Smooth muscle cell of bladder (primary cell): Measurements from ENCODE around the gene KDM2A. TPM values are rescaled to one million over a fixed set of nuclear protein-coding genes. Genes with fewer than 3 reads are reported as not detected.

Source experiments
- total RNA-seq: library from RNA; depleted of rRNA; stranded (reverse); fragments of >200 nt; gene quantifications from 2 replicates; pipeline ENCODE4 v1.2.3, GENCODE V29; 2014

Gene KDM2A
- 29.3 and 39.8 TPM in 2 replicates for total RNA-seq

DNA sequence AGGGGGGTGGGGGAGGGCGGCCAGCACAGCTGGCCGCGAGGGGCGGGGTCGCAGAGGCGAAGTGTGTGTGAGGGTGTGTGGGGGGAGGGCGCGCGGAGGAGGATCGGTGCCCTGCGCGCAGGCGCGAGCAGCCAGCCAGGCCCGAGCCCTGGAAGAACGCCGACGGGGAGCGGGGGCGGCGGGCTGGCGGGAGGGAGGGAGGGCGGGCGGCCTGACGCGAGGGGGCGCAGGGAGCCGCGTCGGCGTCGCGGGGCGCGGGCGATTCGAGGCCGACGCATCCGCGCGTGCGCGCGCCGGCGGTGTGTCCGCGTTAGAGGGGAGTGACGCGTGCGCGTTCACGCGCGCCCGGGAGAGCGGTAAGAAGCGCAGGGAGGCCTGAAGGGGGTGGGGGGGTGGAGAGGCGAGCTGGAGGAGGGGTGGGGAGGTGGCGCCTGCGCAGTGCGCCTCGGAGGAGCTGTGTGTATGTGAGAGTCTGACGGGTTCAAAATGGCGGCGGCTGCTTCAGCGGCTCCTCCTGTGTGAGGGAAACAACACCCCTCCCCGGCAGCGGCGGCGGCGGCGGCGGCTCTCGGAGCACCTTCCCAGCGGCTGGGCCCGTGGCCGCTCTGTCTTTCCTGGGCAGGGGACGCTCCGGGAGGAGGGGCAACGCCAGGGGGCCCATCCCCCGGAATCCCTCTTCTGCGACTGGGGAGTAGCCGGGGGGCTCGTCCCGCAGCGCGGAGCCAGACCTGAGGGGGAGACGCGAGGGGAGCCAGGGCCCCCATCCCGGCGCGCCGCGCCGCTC lies at the start of gene KDM2A:
TSS of gene KDM2A (plus strand) at position 463 of the 784 bp plus-strand sequence. CDS start 2,054 bp downstream, outside the sequence.

DNA sequence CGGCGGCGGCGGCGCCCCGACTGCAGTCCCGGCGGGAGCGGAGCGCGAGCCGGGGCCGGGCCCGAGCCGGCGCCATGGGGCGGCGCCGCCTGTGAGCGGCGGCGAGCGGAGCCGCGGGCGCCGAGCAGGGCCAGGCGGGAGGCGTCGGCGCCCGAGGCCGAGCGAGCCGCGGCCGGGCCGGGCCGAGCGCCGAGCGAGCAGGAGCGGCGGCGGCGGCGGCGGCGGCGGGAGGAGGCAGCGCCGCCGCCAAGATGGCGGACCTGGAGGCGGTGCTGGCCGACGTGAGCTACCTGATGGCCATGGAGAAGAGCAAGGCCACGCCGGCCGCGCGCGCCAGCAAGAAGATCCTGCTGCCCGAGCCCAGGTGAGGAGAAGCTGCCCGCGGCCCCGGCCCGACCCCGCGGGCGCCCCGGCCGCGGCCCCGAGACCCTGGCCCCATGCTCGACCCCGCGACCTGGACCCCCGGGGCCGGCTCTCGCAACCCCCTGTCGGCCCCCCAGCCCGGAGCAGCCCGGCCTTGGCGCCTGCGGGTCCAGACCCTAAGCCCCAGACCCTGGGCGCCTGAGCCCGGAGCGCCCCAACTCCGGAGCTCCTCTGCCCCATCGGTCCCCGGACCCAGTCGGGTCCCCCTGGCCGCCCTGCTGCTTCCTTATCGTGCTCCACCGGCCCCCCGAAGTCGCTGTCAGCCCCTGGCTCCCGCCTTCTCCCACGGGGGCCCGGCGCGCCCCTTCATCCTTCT lies 147.6 kb downstream of the KDM2A start, which contains the start of gene GRK2:
TSS of gene GRK2 (plus strand) at position 25 of the 739 bp plus-strand sequence. CDS start at position 252, 227 bp downstream.

DNA sequence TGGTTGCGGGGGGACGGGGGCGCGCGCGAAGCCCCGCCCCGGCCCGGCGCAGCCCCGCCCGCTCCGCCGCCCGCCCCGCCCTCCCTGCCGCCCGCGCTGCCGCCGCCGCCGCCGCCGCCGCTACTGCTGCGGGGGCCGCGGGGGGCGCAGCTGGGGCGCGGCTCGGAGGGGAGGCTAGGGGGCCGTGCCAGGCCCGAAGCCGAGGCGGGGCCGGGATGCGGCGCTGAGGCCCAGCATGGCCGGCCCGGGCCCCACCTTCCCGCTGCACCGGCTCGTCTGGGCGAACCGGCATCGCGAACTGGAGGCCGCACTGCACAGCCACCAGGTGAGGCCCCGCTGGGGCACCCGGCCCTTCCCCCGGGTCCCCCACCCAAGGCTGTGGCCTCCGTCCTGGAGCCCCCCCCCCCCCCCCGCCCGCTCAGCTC lies 170.2 kb downstream of the KDM2A start, which contains the start of gene ANKRD13D:
TSS of gene ANKRD13D (plus strand) at position 78 of the 425 bp plus-strand sequence. CDS start at position 236, 158 bp downstream.

DNA sequence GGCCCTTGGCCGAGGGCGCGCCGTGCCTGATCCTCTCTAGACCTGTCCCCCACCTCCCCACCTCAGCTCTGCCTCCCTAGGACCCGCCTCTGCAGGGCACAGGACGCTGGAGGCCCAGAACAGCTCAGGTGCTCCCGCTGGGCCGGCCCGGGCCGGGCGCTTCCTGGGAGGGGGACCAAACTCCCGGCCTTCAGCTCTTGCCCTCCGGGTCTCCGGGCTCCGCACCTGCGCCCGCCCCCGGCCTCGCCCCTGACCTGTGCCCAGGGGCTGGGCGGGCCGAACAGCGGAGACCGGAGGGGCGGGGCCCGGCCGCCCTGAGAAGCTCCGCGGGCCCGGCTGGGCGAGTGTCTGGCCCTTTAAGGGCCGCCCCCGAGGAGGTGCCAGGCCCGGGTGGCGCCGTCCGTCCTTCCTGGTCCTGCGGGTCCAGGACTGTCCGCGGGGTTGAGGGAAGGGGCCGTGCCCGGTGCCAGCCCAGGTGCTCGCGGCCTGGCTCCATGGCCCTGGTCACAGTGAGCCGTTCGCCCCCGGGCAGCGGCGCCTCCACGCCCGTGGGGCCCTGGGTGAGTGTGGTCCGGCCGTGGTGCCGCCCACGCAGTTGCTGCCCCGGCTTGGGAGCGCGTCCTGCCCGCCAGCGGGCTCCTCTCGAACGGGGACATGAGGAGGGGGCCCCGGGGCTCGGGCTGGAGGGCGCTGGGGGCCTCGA lies 184.2 kb downstream of the KDM2A start, which contains the start of gene SSH3:
TSS of gene SSH3 (plus strand) at position 399 of the 703 bp plus-strand sequence. CDS start at position 495, 96 bp downstream.

Other genes starting within 250 kb of the KDM2A start
- gene PC, start 160.9 kb upstream of the KDM2A start, total RNA-seq, result 33.3 and 36.0 TPM in 2 replicates
- 0.28 TPM in 2 replicates for gene C11orf86, start 144.0 kb upstream of the KDM2A start, total RNA-seq
- 0.14 and 0.55 TPM in 2 replicates for gene SYT12, start 96.1 kb upstream of the KDM2A start, total RNA-seq
- 13.4 and 17.4 TPM in 2 replicates for gene RHOD, start 62.4 kb upstream of the KDM2A start, total RNA-seq
- gene GRK2, start 147.2 kb downstream of the KDM2A start, total RNA-seq, result 22.5 and 25.7 TPM in 2 replicates
- 29.6 and 37.3 TPM in 2 replicates for gene ANKRD13D, start 170.0 kb downstream of the KDM2A start, total RNA-seq
- gene SSH3, start 184.3 kb downstream of the KDM2A start, total RNA-seq, result 9.7 and 10.3 TPM in 2 replicates
- 40.7 and 44.7 TPM in 2 replicates for gene POLD4, start 234.3 kb downstream of the KDM2A start, total RNA-seq